GM19467 (cell line): Measurements from ENCODE around the gene CBR1.

Source experiments
- ATAC-seq: cut with Tn5 transposase; IDR thresholded peaks from one replicate; pipeline ENCODE4 v1.9.1; 2021; ENCODE audit warnings: mild to moderate bottlenecking, moderate library complexity; ENCODE audit not compliant: unreplicated experiment

CBR1 gene

GRCh38 chr21:36113647-36114428 is 44.0 kb downstream of the CBR1 start:
- ATAC-seq, result no peak

GRCh38 chr21:36115138-36115730 is 45.4 kb downstream of the CBR1 start:
- ATAC-seq, result no peak

- no peak for ATAC-seq
Measured at GRCh38 chr21:36117286-36117741, 47.5 kb downstream of the CBR1 start.

- ATAC-seq, result no peak
Measured at GRCh38 chr21:36120304-36120888, 50.6 kb downstream of the CBR1 start.
